Activated CD4-positive, alpha-beta T cell treated with anti-CD3 and anti-CD28 coated beads, Interleukin-2, amount 10 ng/mL, durations not matched to agents 24 days and 14 days (primary cell): Measurements from ENCODE around the gene RET. TPM values are rescaled to one million over a fixed set of nuclear protein-coding genes. Genes with fewer than 3 reads are reported as not detected.

ENCODE experiments used
- DNase-seq: peaks from one replicate; pipeline ENCODE4 v3.0.0; 2022
- H3K27ac Mint-ChIP-seq: one replicate; pipeline ENCODE4 v1.8.0; 2022; ENCODE audit warnings: mild to moderate bottlenecking, mixed read lengths
- H3K27me3 Mint-ChIP-seq: one replicate; pipeline ENCODE4 v1.8.0; 2022; ENCODE audit warnings: mixed read lengths
- H3K36me3 Mint-ChIP-seq: one replicate; pipeline ENCODE4 v1.8.0; 2022; ENCODE audit warnings: low read depth, mild to moderate bottlenecking, mixed read lengths
- H3K4me1 Mint-ChIP-seq: one replicate; pipeline ENCODE4 v1.8.0; 2021; ENCODE audit warnings: mixed read lengths
- H3K4me3 Mint-ChIP-seq: one replicate; pipeline ENCODE4 v1.8.0; 2022; ENCODE audit warnings: mild to moderate bottlenecking, moderate library complexity, mixed read lengths
- H3K9me3 Mint-ChIP-seq: one replicate; pipeline ENCODE4 v1.8.0; 2021; ENCODE audit warnings: mixed read lengths
- intact Hi-C: fragments of 100-400 bp; cut with micrococcal nuclease; formaldehyde crosslinking; loops from one replicate; pipeline ENCODE4 v1.15.1; 2023
- total RNA-seq: library from RNA; stranded (reverse); gene quantifications from 2 replicates; pipeline ENCODE4 v1.2.3, GENCODE V29; 2022

RET gene
- total RNA-seq, 1 donor from 2014 or later = 0.12 TPM

- Mint-ChIP-seq H3K4me3 (no peak overlapping the region), H3K27ac (no peak overlapping the region), H3K36me3 (no peaks in the 10 kb centered on the region), H3K9me3 (no peaks in the 10 kb centered on the region), H3K27me3 (no peaks in the 10 kb centered on the region), H3K4me1 (no peaks in the 10 kb centered on the region)
- intact Hi-C loops = no loop called here
- DNase-seq = no peak
Observed at GRCh38 chr10:43040482-43041256, 36.2 kb upstream of the RET start.

- Mint-ChIP-seq H3K27ac (no peak overlapping the region), H3K36me3 (no peaks in the 10 kb centered on the region), H3K27me3 (no peaks in the 10 kb centered on the region), H3K9me3 (no peaks in the 10 kb centered on the region), H3K4me3 (no peak overlapping the region), H3K4me1 (no peaks in the 10 kb centered on the region)
- DNase-seq = no peak
- intact Hi-C loops = no loop called here
Observed at GRCh38 chr10:43041422-43042342, 35.2 kb upstream of the RET start.

GRCh38 chr10:43042503-43043341 is 34.1 kb upstream of the RET start:
- Mint-ChIP-seq H3K9me3 (no peaks in the 10 kb centered on the region), H3K27me3 (no peaks in the 10 kb centered on the region), H3K36me3 (no peaks in the 10 kb centered on the region), H3K4me3 (no peak overlapping the region), H3K4me1 (no peaks in the 10 kb centered on the region), H3K27ac (no peak overlapping the region)
- intact Hi-C loops = no loop called here
- no peak for DNase-seq

- Mint-ChIP-seq H3K27me3 (no peaks in the 10 kb centered on the region), H3K9me3 (no peaks in the 10 kb centered on the region), H3K4me1 (no peaks in the 10 kb centered on the region), H3K27ac (no peak overlapping the region), H3K4me3 (no peak overlapping the region), H3K36me3 (no peaks in the 10 kb centered on the region)
- no peak for DNase-seq
- intact Hi-C loops = no loop called here
Observed at GRCh38 chr10:43043342-43043772, 33.5 kb upstream of the RET start.

- no peak for DNase-seq
Observed at GRCh38 chr10:43043773-43044447, 33.0 kb upstream of the RET start.

GRCh38 chr10:43044448-43044921 is 32.4 kb upstream of the RET start:
- Mint-ChIP-seq H3K27ac (no peak overlapping the region), H3K4me3 (no peak overlapping the region), H3K9me3 (no peaks in the 10 kb centered on the region)

More at GRCh38 chr10:43043773-43044447, 33.0 kb upstream of the RET start:
- Mint-ChIP-seq H3K9me3 (no peaks in the 10 kb centered on the region), H3K27ac (no peak overlapping the region), H3K36me3 (no peaks in the 10 kb centered on the region), H3K4me1 (no peaks in the 10 kb centered on the region), H3K27me3 (no peaks in the 10 kb centered on the region), H3K4me3 (no peak overlapping the region)
- intact Hi-C loops = no loop called here

GRCh38 chr10:43044961-43045621 is 31.8 kb upstream of the RET start:
- Mint-ChIP-seq H3K27ac (no peak overlapping the region), H3K4me3 (no peak overlapping the region), H3K36me3 (no peaks in the 10 kb centered on the region), H3K27me3 (peaks cover 1% of the 10 kb centered on the region), H3K9me3 (no peaks in the 10 kb centered on the region), H3K4me1 (no peaks in the 10 kb centered on the region)
- intact Hi-C loops = no loop called here
- DNase-seq = no peak

More at GRCh38 chr10:43044448-43044921, 32.4 kb upstream of the RET start:
- intact Hi-C loops = no loop called here
- DNase-seq = no peak
- Mint-ChIP-seq H3K36me3 (no peaks in the 10 kb centered on the region), H3K27me3 (no peaks in the 10 kb centered on the region), H3K4me1 (no peaks in the 10 kb centered on the region)

GRCh38 chr10:43045631-43046287 is 31.1 kb upstream of the RET start:
- Mint-ChIP-seq H3K27me3 (peaks cover 5% of the 10 kb centered on the region), H3K9me3 (no peaks in the 10 kb centered on the region), H3K36me3 (no peaks in the 10 kb centered on the region), H3K4me1 (no peaks in the 10 kb centered on the region), H3K27ac (no peak overlapping the region), H3K4me3 (no peak overlapping the region)
- intact Hi-C loops = no loop called here
- DNase-seq = no peak

- H3K36me3 Mint-ChIP-seq = no peaks in the 10 kb centered on the region
- intact Hi-C loops = no loop called here
- no peak overlapping the region for H3K27ac Mint-ChIP-seq
- H3K4me1 Mint-ChIP-seq = no peaks in the 10 kb centered on the region
- DNase-seq = no peak
- H3K4me3 Mint-ChIP-seq = no peak overlapping the region
- H3K9me3 Mint-ChIP-seq = no peaks in the 10 kb centered on the region
- peaks cover 7% of the 10 kb centered on the region for H3K27me3 Mint-ChIP-seq
Observed at GRCh38 chr10:43046288-43046991, 30.4 kb upstream of the RET start.

- intact Hi-C loops = no loop called here
- Mint-ChIP-seq H3K36me3 (no peaks in the 10 kb centered on the region), H3K27me3 (peaks cover 7% of the 10 kb centered on the region), H3K4me3 (no peak overlapping the region), H3K4me1 (no peaks in the 10 kb centered on the region), H3K9me3 (no peaks in the 10 kb centered on the region), H3K27ac (no peak overlapping the region)
- no peak for DNase-seq
Observed at GRCh38 chr10:43047288-43047970, 29.4 kb upstream of the RET start.

GRCh38 chr10:43048301-43049051 is 28.4 kb upstream of the RET start:
- Mint-ChIP-seq H3K4me3 (no peak overlapping the region), H3K27me3 (peaks cover 14% of the 10 kb centered on the region), H3K36me3 (no peaks in the 10 kb centered on the region), H3K27ac (no peak overlapping the region), H3K4me1 (no peaks in the 10 kb centered on the region), H3K9me3 (no peaks in the 10 kb centered on the region)
- no peak for DNase-seq
- intact Hi-C loops = no loop called here
